Activated CD8-positive, alpha-beta T cell treated with anti-CD3 and anti-CD28 coated beads, Interleukin-2, amount 10 ng/mL, durations not matched to agents 7 days and 5 days (primary cell): Measurements from ENCODE around the gene HTRA1. TPM values are rescaled to one million over a fixed set of nuclear protein-coding genes. Genes with fewer than 3 reads are reported as not detected.

Source experiments
- ATAC-seq: fragments of 150-1000 bp; cut with Tn5 transposase; one replicate; pipeline ENCODE4 v1.10.0; 2021; ENCODE audit warnings: moderate library complexity
- CTCF ChIA-PET: fragments of 350-600 bp; sonication (Branson Sonifier 250); formaldehyde crosslinking; loops from one replicate; lab custom pipeline; 2021; ENCODE audit warnings: antibody characterized with exemption; lab: Charles Lee
- POLR2A ChIA-PET: fragments of 350-600 bp; sonication (Branson Sonifier 250); formaldehyde crosslinking; loops from one replicate; lab custom pipeline; 2021; ENCODE audit warnings: antibody characterized with exemption; lab: Charles Lee
- DNase-seq: peaks from one replicate; pipeline ENCODE4 v3.0.0-alpha.2; 2020
- H3K27ac Mint-ChIP-seq: one replicate; pipeline ENCODE4 v1.8.0; 2021; ENCODE audit warnings: mild to moderate bottlenecking, mixed read lengths
- H3K27me3 Mint-ChIP-seq: one replicate; pipeline ENCODE4 v1.8.0; 2021; ENCODE audit warnings: low read depth, mixed read lengths
- H3K36me3 Mint-ChIP-seq: one replicate; pipeline ENCODE4 v1.8.0; 2021; ENCODE audit warnings: low read depth, mixed read lengths
- H3K4me1 Mint-ChIP-seq: one replicate; pipeline ENCODE4 v1.8.0; 2021; ENCODE audit warnings: low read depth, mixed read lengths
- H3K4me3 Mint-ChIP-seq: one replicate; pipeline ENCODE4 v1.8.0; 2021; ENCODE audit warnings: mild to moderate bottlenecking, mixed read lengths
- H3K9me3 Mint-ChIP-seq: one replicate; pipeline ENCODE4 v1.8.0; 2022; ENCODE audit warnings: mixed read lengths; ENCODE audit not compliant: insufficient read depth
- total RNA-seq, 2 experiments: library from RNA; stranded (reverse); gene quantifications; one replicate each; pipeline ENCODE4 v1.2.3, GENCODE V29; 2021

The HTRA1 gene
- total RNA-seq, 2 experiments from 2014 or later = not detected

GRCh38 chr10:122455376-122456079 lies 5.8 kb upstream of the HTRA1 start:
- no peak for DNase-seq
- no peak overlapping the region for H3K27ac Mint-ChIP-seq
- POLR2A ChIA-PET = no interaction called here
- H3K4me3 Mint-ChIP-seq = no peak overlapping the region
- CTCF ChIA-PET = interaction anchor here (0.9 kb wide), 1 partner anchor 17 kb away, joined by 3 read pairs; no protein-coding TSS in a partner anchor
- H3K9me3 Mint-ChIP-seq = no peaks in the 10 kb centered on the region
- peaks cover 32% of the 10 kb centered on the region for H3K27me3 Mint-ChIP-seq
- no peaks in the 10 kb centered on the region for H3K4me1 Mint-ChIP-seq
- H3K36me3 Mint-ChIP-seq = no peaks in the 10 kb centered on the region
- ATAC-seq = no peak

GRCh38 chr10:122457934-122458333 lies 3.4 kb upstream of the HTRA1 start:
- POLR2A ChIA-PET = no interaction called here
- Mint-ChIP-seq H3K27me3 (peaks cover 44% of the 10 kb centered on the region), H3K27ac (no peak overlapping the region)

GRCh38 chr10:122458693-122459092 lies 2.7 kb upstream of the HTRA1 start:
- DNase-seq (no peak), ATAC-seq (no peak)
- Mint-ChIP-seq H3K36me3 (no peaks in the 10 kb centered on the region), H3K4me1 (peaks cover 8% of the 10 kb centered on the region), H3K27me3 (peaks cover 51% of the 10 kb centered on the region), H3K9me3 (no peaks in the 10 kb centered on the region), H3K4me3 (no peak overlapping the region), H3K27ac (no peak overlapping the region)
- ChIA-PET POLR2A (no interaction called here), CTCF (no interaction called here)

More at GRCh38 chr10:122457934-122458333, 3.4 kb upstream of the HTRA1 start:
- CTCF ChIA-PET = no interaction called here
- Mint-ChIP-seq H3K9me3 (no peaks in the 10 kb centered on the region), H3K36me3 (no peaks in the 10 kb centered on the region), H3K4me3 (no peak overlapping the region), H3K4me1 (peaks cover 8% of the 10 kb centered on the region)
- no peak for ATAC-seq
- no peak for DNase-seq

GRCh38 chr10:122459561-122460273 lies 1.6 kb upstream of the HTRA1 start:
- Mint-ChIP-seq H3K9me3 (no peaks in the 10 kb centered on the region), H3K4me1 (peaks cover 8% of the 10 kb centered on the region), H3K36me3 (no peaks in the 10 kb centered on the region), H3K4me3 (no peak overlapping the region), H3K27ac (no peak overlapping the region), H3K27me3 (peaks cover 61% of the 10 kb centered on the region)
- ChIA-PET CTCF (no interaction called here), POLR2A (no interaction called here)
- DNase-seq (no peak), ATAC-seq (no peak)

GRCh38 chr10:122460891-122461293 lies 461 bp upstream of the HTRA1 start:
- H3K9me3 Mint-ChIP-seq = no peaks in the 10 kb centered on the region
- POLR2A ChIA-PET = no interaction called here
- no peak for DNase-seq
- no peak overlapping the region for H3K27ac Mint-ChIP-seq
- peaks cover 71% of the 10 kb centered on the region for H3K27me3 Mint-ChIP-seq
- no peaks in the 10 kb centered on the region for H3K36me3 Mint-ChIP-seq
- CTCF ChIA-PET = no interaction called here
- no peak for ATAC-seq
- peaks cover 8% of the 10 kb centered on the region for H3K4me1 Mint-ChIP-seq
- no peak overlapping the region for H3K4me3 Mint-ChIP-seq

- H3K4me1 Mint-ChIP-seq = peaks cover 8% of the 10 kb centered on the region
- ChIA-PET CTCF (no interaction called here), POLR2A (no interaction called here)
- peak overlapping the region; percentile 63 for H3K4me3 Mint-ChIP-seq
- no peak overlapping the region for H3K27ac Mint-ChIP-seq
- H3K27me3 Mint-ChIP-seq = peaks cover 77% of the 10 kb centered on the region
- DNase-seq (no peak), ATAC-seq (peak; percentile 38)
- H3K36me3 Mint-ChIP-seq = no peaks in the 10 kb centered on the region
- no peaks in the 10 kb centered on the region for H3K9me3 Mint-ChIP-seq
Measured at GRCh38 chr10:122461729-122462532, 578 bp downstream of the HTRA1 start.

DNA sequence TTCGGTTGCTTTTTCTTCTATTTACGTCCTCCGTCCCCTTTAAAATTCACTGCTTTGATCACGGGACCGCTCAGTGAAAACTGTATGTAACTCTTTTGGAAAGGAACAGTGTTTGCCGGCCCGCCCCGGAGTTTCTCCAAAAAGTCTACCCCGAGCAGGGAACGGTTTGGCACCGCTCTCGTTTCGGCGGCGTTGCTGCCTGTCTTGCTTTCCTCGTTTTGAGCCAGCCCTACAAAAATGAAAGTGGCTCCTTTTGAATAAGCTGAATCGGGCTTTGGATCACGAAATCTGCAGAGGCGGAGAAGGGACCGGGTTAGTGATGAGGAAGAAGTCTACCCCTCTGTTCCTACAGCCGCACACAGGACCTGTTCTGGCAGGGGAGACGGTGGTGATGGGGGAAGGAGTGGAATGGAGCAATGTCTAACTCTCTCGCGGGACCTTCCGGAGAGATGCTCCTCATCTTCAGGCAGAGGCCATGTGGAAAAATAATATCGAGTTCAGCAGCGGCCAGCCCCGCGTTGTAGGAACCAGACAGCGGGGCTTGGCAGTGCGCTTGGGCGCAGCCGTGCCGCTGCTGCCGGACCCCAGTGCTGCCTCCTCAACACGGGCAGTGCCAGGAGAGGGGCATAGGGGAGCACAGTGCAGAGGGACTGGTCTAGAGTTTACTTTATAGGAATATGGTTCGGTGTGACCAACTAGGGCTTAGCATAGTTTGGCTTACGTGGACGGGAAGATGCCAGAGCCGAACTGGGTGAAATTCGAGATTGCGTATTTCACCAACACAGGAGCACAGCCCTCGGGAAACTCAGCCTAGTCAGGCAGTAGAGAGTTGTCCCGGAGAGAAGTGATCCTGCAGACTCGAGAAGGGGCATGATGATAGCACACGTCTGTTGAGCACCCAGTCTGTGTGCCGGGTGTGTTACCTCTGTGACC lies 1.4 kb downstream of the HTRA1 start:
- Mint-ChIP-seq H3K36me3 (no peaks in the 10 kb centered on the region), H3K27me3 (peaks cover 77% of the 10 kb centered on the region), H3K9me3 (no peaks in the 10 kb centered on the region), H3K4me3 (peak overlapping the region; percentile 63), H3K4me1 (peaks cover 8% of the 10 kb centered on the region), H3K27ac (no peak overlapping the region)
- POLR2A ChIA-PET = no interaction called here
- no peak for DNase-seq
- CTCF ChIA-PET = no interaction called here
- ATAC-seq = no peak

- ATAC-seq (no peak), DNase-seq (no peak)
- Mint-ChIP-seq H3K27ac (no peak overlapping the region), H3K4me3 (no peak overlapping the region), H3K27me3 (peaks cover 70% of the 10 kb centered on the region), H3K36me3 (no peaks in the 10 kb centered on the region), H3K9me3 (no peaks in the 10 kb centered on the region), H3K4me1 (peaks cover 8% of the 10 kb centered on the region)
- ChIA-PET POLR2A (no interaction called here), CTCF (interaction anchor here (1.5 kb wide), 1 partner anchor 102 kb away, joined by 5 read pairs; no protein-coding TSS in a partner anchor)
Measured at GRCh38 chr10:122463466-122464249, 2.3 kb downstream of the HTRA1 start.

GRCh38 chr10:122464250-122464510 lies 2.8 kb downstream of the HTRA1 start:
- H3K4me3 Mint-ChIP-seq = no peak overlapping the region
- H3K36me3 Mint-ChIP-seq = no peaks in the 10 kb centered on the region
- no peaks in the 10 kb centered on the region for H3K9me3 Mint-ChIP-seq
- ATAC-seq (no peak), DNase-seq (no peak)
- H3K27ac Mint-ChIP-seq = no peak overlapping the region
- ChIA-PET CTCF (interaction anchor here (1.5 kb wide), 1 partner anchor 102 kb away, joined by 5 read pairs; no protein-coding TSS in a partner anchor), POLR2A (no interaction called here)
- peaks cover 8% of the 10 kb centered on the region for H3K4me1 Mint-ChIP-seq
- peaks cover 68% of the 10 kb centered on the region for H3K27me3 Mint-ChIP-seq

GRCh38 chr10:122464586-122464985 lies 3.2 kb downstream of the HTRA1 start:
- Mint-ChIP-seq H3K27me3 (peaks cover 65% of the 10 kb centered on the region), H3K4me1 (peaks cover 8% of the 10 kb centered on the region), H3K27ac (no peak overlapping the region), H3K4me3 (no peak overlapping the region), H3K9me3 (no peaks in the 10 kb centered on the region), H3K36me3 (no peaks in the 10 kb centered on the region)
- ATAC-seq (no peak), DNase-seq (no peak)
- POLR2A ChIA-PET = no interaction called here
- CTCF ChIA-PET = interaction anchor here (1.5 kb wide), 1 partner anchor 101 kb away, joined by 5 read pairs; no protein-coding TSS in a partner anchor
